GM21576 (cell line): ENCODE results near the gene KLHL3.
"Not testable (repeated sequence)": the region's sequence is repeated elsewhere in the genome, so short reads cannot be mapped to it uniquely, and the experiment has no call there.

ENCODE experiments used
- ATAC-seq: cut with Tn5 transposase; IDR thresholded peaks from one replicate; pipeline ENCODE4 v1.9.1; 2021; ENCODE audit warnings: mild to moderate bottlenecking, moderate library complexity; ENCODE audit not compliant: unreplicated experiment

KLHL3 gene

DNA sequence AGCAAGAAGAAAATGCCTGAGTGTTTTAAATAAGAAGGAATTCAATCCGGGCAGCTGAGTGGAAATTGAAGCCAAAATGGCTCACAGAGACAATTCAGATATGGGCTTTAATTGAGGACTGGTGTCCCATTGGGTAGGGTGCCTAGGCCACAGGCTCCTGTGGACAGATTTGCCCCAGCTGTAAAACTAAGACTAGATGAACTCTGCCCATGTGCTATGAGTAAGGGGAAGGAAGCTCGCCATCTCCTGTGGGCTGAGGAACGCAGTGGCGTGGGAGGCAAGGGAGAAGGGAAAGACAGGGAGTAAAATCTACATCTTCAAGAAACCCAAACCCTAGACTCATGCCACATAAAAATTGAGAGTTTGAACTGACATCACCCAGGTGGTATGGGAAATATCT lies 66.1 kb downstream of the KLHL3 start:
- no peak for ATAC-seq

DNA sequence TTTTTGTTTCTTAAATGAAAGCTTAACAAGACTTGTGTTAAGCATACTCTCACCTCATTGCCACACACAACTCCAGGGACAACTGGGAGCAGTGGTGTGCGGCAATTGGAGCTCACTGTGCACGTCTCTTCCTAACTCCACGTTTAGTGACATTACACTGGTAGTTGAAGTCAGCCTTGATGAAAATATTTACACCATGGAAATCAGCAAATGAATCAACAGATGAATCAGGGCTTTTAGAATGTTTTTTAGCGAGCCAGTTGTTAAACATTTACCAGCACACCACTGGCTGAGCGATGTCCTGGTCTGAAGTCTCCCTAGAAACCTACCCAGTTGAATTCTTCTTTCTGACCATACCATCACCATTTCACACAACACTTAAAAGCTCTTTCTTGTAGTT lies 67.3 kb downstream of the KLHL3 start:
- no peak for ATAC-seq

DNA sequence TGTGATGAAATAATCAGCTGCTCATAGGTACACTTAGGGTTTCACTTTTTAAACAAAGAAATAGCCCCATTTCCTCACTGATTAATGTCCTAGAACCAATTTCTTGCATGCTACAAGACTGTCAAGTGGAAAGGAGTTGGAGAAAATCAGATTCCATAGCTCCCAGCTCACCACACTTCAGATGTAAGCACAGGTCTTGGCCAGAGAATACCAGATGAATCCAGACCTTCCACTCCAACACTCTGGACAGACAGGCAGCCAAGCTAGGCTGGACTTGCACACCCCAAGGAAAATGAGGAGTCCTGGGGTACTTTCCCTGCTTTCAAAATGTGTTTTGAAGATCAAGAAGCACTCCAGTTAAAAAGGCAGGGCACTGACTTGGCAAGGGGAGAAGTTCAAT lies 68.5 kb downstream of the KLHL3 start:
- ATAC-seq = no peak

DNA sequence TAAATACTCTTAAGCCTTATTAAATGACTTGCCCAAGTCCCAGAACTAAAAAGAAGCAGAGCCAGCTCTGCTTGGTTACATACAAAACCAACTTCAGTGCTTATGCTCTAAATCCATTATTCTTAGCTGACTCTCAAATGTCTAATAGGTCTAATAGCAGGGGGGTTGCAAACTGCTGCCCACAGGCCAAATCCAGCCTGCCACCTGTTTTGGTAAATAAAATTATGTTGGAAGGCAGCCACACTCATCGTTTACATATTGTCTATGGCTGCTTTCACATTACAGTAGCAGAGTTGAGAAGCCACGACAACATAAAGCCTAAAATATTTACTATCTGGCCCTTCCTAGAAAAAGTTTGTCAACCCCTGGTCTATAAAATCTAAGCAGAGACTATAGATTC lies 69.0 kb downstream of the KLHL3 start:
- ATAC-seq = no peak

DNA sequence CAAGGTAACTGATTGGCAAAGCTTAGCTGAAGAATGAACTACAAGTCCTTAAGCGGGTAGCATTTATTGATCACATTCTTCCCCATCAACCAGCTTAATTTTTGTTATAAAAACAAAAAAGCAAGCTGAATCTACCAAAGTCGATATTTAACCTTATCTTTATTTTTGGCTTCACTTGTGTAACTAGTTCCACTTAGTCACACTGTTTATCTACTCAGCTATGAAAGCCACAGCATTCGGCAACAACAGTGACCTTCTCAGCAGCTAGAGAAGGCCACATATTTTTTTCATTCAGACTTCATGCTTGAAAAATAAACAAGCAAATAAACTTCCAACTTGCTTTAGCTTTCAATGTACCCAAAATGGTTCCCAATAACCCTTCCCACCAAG lies 69.4 kb downstream of the KLHL3 start:
- peak; percentile 22 for ATAC-seq

DNA sequence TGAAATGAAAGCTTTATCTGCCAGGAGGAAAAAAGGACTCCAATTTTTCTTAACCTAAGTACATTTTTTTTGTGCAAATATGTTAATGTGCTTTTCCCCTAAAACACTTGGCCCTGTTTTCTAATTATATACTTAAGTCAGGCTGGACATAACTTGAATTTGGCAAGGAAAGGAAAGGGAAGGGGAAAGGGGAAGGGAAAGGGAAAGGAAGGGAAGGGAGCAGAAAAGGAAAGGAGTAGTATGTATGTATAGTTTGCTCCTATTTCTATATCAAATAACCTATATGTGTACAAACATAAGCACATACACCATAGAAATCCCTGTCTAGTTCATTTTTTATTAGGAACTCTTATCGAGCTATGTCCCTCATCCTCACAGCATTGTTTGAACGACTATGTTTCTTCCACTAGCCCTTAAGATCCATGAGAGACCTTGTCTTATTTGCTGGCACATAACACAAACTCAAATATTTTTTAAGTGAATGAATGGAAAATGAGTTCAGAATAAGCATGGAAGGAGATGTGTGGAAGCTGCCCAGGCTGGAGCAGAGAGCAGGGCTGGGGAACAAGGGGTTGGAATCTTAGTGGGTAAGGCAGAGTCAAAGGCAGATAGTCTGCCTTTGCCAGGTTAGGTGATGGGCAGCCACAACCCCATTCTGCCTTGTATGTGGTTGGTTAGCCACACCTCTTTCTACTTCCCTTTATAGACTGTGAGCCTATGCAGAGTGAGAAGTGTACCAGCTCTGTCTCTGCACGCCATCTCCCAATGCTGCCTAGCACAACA lies 70.0 kb downstream of the KLHL3 start:
- peak; percentile 98 for ATAC-seq

DNA sequence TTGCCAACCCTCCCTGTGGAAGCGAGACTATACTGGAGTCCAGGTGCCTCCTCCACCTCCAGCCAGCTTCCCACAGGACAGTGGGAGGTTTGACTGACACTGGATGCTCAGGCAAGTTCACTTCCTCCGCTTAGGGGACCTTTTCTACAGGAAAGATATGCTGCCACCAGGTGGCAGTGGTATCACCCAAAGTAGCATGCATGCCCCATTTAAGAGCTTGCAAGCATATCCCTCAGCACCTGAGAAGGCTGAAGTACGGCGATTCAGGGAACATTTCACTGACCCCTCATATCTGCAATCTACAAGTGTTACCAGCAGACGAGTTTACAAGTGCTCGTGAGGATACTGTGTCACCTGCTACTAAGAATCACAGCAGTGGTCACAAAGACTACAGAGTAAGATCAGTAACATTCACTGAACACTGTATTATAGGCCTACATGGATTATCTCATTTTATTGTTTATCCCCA lies 75.5 kb downstream of the KLHL3 start:
- ATAC-seq = peak; percentile 80

DNA sequence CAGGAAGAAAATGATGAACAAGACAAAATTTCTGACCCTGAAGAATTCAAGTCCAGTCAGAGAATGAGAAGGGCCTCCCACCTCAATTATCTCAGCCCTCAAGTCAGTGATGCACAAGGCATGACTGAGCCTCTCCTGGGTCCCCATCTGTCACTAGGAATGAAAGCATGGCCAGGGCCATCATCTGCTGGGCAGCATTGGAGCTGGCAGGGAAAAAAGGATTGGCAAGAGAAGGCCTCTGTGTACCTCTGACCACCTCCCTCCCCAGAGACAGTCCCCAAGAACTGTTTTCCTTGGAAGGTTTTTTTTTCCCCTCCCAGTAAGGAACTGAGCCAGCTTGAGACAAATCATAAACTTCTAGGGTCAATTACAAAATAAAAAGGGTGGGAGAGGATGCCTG lies 76.7 kb downstream of the KLHL3 start:
- ATAC-seq = no peak

DNA sequence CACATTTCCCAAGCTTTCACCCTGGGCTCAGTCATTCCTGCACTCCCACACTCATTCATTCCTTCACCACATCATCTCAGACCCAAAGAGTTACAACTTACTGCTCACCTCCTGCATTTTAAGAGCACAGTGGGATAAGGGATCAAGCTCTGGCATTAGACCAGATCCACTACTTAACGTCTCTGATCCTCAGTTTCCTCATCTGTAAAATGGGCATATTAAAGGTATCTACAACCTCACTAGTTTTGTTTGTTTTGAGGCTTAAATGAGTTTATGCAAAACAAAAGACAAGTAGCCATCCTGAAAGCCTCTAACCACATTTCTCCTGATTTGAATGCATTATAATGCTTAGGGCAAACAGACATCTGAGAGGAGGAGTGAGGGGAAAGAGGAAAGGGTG lies 77.6 kb downstream of the KLHL3 start:
- ATAC-seq = no peak

DNA sequence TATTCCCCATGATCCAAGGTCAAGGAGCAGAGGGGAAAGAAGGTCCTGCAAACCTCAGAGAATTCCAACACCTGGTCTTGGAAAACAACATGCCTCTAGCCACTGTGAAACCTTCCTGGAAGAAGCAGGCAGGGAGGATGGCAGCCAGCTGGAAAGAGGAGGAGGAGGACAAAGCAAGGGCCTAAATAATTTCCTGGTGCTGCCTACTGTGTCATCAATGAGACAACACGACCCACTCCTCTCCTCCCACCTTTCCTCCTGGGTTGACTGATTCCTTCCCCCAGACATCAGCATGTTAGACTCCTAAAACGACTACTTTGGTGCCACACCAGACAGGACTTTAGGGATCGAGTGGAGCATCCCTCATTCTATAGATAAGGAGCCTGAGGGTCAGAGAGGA lies 78.8 kb downstream of the KLHL3 start:
- ATAC-seq = no peak

DNA sequence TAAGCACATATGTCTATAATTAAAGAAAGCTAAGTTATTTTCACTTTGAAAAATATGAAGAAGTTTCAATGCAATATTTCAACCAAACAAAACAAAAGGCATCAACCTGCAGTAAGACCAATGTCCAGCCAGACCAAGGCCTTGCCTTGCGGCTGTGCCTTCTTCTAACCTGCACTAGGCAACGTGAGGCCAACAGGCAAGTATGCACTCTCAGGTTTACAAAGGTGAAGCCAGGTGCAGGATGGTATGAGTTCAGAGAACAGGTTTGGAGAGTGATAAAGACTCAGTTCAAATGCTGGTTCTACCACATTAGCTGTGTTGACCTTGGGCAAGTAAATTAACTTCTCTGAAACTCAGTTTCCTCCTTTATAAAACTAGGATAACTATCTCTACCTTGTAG lies 79.3 kb downstream of the KLHL3 start:
- ATAC-seq = no peak

DNA sequence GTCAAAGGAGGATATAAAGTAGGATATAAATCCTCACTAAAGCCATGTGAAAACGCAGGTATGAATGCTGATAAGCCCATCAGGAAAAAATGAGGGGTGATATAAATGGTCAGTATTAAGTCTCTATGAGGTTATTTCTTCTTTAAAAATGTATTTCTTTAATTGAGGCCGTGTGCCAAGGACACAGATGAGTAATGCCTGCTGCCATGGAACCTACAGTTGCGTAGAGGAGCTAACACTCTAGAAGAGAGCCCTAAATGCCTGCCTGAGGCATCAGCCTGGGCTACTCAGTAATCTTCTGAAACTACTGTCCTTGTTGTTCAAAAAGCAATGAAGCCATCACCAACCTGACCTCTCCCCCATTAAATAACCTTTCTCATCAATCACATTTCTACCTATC lies 84.9 kb downstream of the KLHL3 start:
- no peak for ATAC-seq

DNA sequence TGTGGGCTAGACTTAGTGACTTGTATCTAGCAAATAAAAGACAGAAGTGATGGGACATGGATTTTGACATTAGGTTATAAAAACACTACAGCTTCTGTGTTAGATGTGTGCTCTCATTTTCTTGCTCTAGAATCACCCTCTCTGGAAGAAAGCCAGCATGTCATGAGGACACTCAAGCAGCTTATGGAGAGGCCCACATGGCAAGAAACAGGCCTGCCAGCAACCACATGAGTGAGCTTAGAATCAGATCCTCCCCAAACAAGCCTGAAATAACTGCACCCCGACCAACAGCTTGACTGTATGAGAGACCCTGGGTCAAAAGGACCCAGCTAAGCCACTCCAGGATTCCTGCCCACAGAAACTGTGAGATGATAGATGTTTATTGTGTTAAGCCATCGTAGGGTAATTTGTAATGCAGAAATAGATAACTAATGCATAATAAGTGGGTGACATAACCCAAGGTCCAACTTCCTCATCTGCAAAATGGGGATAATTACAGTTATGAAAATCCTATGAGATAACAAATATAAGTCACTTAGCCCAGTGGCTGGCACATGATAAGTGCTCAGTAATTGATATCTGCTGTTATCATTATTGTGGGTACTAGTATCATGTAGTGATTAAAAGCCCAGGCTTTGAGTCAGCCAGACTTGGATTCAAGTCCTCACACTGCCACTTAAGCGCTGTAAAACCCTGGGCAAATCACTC lies 86.5 kb downstream of the KLHL3 start:
- ATAC-seq = no peak

DNA sequence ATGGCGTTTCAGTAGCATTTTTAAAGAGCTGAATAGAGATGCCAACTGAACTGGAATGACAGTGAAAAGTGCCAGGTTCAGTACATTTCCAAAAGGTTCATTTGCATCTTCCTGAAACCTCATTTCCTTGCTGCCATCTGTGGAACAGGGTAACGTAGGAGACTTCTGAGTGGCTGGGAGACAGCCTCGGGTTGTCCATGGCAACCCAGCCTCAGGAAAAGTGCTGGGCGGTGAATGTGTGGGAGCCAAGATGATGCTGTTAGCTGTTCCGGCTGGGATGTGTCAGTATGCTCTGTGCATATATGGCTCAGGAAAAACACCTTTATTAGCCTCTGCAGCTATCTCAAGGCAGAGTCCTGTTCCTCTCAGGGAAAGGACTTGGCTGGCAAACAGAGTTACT lies 87.5 kb downstream of the KLHL3 start:
- no peak for ATAC-seq

DNA sequence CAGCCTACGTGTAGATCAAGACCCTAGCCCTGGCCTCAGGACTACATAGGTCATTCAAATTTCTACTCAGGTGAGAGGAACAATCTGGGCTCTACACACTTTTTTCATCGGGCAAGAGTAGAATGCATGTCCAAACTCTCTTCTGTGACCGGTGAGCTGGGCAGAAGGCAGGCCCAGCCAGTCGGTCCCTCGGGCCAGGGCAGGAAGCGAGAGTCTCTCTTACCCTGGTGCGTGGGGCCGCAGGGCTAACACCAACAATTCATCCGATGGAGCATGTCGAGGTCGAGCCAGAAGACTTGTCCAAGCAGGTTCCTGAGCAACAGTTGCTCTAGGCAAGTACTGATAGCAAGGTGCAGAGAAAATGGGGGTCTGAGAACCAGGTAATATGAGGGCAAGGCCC lies 88.5 kb downstream of the KLHL3 start:
- no peak for ATAC-seq

DNA sequence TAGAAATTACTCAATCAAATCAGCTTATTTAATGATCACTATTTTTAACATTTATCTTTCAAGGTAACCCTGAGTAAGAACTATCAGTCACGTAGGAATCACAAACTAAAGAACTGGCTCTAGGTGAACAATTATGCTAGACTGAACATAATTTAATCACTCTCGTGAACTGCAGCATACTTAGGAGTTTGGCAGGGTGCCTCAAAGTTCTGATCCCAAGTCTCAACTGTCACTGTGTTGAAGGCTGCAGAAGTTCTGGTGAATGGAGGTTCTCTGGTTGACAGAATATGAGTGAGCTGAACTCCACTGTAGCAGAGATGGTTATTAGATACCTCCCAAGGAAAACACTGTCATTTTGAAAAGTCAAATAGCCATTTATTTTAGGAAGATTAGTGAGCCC lies 89.1 kb downstream of the KLHL3 start:
- no peak for ATAC-seq

DNA sequence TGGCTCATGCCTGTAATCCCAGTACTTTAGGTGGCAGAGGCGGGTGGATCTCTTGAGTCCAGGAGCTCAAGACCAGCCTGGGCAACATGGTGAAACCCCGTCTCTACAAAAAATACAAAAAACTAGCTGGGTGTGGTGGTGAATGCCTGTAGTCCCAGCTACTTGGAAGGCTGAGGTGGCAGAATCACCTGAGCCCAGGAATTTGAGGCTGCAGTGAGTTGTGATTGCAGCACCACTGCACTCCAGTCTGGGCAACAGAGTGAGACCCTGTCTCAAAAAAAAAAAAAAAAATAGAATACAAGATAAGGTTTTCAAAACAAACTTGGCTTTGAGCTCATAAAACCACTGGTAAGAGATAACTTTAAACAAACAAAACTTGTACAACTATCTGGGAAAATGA lies 92.8 kb downstream of the KLHL3 start:
- ATAC-seq = not testable (repeated sequence)

DNA sequence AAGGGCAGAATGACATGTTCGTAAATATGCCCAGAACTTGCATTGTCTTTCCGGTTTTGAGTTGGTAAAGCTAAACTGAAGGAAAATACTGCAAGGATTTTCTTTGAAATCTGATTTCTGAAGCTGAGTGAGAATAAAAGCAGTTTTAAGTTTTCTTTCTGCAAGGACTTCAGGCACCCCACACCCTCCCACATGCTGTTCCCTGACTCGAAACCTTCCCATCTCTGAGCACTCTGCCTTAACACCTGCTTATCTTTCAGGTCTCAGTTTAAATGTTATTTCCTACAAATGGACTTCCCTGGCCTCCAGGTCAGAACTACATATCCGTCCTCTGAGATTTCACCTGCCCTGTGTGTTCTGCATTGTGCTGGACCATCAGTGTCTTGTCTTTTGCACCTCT lies 93.8 kb downstream of the KLHL3 start:
- no peak for ATAC-seq

DNA sequence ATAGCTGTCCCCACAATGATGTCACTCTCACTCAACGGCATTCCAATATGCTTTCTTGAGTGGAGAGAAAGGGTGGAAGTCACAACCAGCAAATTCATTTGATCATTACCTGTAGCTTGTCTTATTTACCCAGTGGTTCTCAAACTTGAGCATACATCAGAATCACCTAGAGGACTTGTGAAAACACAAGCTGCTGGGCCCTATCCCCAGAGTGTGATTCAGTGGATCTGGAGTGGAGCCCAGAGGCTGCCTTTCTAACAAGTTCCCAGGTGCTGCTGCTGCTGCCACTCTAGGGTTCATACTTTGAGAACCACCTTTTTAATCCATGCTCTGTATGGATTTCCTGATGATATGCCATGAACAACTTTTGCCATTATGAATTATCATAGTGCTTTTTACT lies 94.7 kb downstream of the KLHL3 start:
- no peak for ATAC-seq

DNA sequence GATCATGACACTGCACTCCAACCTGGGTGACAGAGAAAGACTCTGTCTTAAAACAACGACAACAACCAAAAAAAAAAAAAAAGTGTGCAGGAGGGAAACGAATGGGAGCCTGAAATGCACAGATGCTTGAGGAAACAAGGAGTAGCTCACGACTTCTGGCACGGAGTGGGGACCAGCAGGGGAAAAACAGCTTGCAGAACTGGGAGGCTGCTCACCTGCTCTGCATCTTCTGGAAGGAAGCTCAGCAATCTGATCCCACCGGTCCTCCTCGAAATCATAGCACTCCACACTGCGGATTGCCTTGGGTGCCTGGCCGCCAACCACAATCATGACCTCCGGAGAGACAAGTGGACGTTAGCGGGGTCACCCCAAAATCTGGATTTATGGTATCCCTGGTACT lies 96.2 kb downstream of the KLHL3 start:
- ATAC-seq = no peak

DNA sequence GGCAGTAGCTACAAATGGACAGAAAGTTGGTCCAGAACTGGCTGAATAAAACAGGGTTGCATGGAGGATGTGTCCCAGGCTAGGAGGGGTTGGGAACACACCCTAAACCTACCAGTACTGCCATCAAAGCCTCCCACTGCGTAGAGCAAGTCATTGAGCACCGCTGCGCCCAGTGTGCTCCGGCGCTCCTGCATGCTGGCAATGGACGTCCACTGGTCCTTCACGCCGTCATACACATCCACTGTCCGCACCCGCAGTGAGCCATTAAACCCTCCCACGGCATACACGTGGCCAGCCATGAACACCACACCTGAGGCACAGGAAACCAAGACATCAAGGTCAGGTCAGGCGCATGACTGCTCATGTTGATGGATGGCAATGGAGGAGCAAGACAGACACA lies 97.0 kb downstream of the KLHL3 start:
- ATAC-seq = no peak

DNA sequence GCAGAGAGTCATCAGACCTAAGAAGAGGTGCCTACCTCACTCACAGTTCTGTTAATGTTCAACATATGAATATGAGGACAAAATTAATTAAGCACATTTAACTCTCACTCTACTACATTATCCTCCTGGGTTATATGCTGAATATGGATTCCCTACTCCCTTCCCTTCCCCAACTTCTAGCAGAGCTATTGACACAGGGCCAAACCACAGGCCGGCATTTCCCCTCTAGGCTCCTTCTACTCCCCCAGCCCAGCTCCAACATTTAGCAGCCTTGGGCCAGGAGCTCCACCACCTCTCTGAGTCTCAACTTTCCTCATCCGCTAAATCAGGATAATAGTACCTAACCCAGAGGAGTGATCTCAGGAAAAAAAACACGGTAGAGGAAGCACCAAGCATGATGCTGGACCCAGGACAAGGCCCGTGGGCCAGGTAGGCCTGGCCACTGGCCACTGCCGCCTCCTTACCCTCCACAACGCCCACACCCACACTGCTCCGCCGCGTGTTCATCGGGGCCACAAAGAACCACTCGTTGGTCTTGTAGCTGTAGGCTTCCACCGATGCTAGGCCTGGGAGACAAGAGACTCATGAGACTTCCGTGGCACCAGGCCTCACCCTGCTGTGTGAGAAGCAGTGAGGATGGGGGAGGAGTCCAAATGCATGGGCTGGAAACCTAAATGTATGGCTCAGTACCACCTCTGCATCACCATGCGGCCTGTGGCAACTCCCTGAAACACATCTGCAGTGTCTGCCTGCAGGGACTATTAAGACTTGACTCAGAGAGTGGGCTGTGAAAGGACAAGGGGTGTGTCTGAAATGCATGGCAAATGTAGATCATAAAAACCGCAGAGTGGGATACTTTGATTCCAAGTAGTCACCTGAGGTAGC lies 98.8 kb downstream of the KLHL3 start:
- no peak for ATAC-seq
